Fibroblast of peridontal ligament (primary cell): Measurements from ENCODE around the gene ZNRF2.
"Not testable (repeated sequence)": the region's sequence is repeated elsewhere in the genome, so short reads cannot be mapped to it uniquely, and the experiment has no call there.

Experiments used
- DNase-seq: peaks from one replicate; pipeline ENCODE4 v3.0.0-alpha.2; 2010; ENCODE audit errors: extremely low read depth

Gene ZNRF2

GRCh38 chr7:30287625-30288024 lies 3.2 kb downstream of the ZNRF2 start:
- DNase-seq, result not testable (repeated sequence)

DNA sequence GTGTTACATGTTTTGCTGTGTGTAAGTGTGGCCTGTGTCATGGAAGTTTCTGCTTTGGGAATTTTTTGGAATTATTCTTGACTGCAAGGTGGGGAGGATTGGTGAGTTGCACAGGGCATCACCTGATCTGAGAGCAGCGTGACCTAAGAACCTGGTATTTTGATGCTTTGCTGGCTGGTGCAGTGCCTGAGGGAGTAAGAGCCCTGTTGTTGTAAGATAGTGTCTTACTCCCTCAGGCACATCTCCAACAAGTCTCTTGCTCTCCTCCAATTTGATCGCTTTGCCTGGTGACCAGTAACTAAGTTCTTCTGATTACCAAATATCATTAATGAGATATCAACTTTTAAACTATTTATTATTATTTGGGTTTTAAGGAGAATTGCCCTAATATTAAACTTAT lies 5.2 kb downstream of the ZNRF2 start:
- DNase-seq, result not testable (repeated sequence)

- not testable (repeated sequence) for DNase-seq
Measured at GRCh38 chr7:30290317-30290716, 5.9 kb downstream of the ZNRF2 start.

- DNase-seq, result not testable (repeated sequence)
Measured at GRCh38 chr7:30292416-30293038, 8.1 kb downstream of the ZNRF2 start.

- not testable (repeated sequence) for DNase-seq
Measured at GRCh38 chr7:30296304-30296703, 11.9 kb downstream of the ZNRF2 start.

GRCh38 chr7:30297499-30297898 lies 13.1 kb downstream of the ZNRF2 start:
- DNase-seq, result not testable (repeated sequence)

GRCh38 chr7:30298409-30298808 lies 14.0 kb downstream of the ZNRF2 start:
- not testable (repeated sequence) for DNase-seq

GRCh38 chr7:30301751-30302150 lies 17.4 kb downstream of the ZNRF2 start:
- no peak for DNase-seq

GRCh38 chr7:30302656-30303311 lies 18.4 kb downstream of the ZNRF2 start:
- no peak for DNase-seq

- no peak for DNase-seq
Measured at GRCh38 chr7:30303312-30304039, 19.1 kb downstream of the ZNRF2 start.

- DNase-seq, result no peak
Measured at GRCh38 chr7:30304177-30304884, 19.9 kb downstream of the ZNRF2 start.

DNA sequence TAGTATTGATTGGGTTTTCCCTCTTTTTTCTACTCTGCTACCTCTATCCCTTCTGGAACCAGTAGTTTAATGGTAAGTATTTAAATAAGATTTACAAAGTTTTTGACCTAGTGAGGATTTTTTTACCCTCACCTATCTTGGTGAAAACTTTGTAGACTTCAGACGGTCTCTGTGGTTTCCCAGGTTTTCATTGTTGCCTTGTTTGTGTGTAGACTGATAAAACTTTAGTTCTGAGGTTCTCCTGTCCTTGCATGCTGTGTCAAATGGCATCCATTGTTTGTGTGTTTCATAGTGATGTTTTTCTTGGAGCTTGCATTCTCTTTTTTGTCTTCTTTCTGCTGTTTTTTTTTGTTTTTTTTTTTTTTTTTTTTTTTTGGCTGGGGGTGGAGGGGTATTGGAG lies 22.6 kb downstream of the ZNRF2 start:
- DNase-seq, result no peak

GRCh38 chr7:30308389-30308788 lies 24.0 kb downstream of the ZNRF2 start:
- no peak for DNase-seq

DNA sequence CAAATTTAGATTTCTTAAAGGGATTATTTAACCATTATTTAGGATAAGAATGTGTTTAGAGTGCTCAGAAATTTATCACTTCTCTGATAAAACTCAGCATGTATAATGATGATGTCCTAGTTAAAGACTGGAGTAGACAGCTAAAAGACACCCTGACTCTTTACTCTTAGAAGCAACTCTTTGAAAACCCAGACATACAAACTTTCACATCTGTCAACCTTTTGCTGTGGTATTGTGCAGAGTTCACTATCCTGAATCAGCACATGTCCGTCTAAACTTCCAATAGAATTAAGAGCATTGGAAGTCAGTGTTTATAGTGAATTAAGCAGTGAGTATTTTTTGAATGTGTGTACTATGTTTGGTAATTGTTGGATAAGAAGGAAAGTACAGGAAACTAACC lies 24.9 kb downstream of the ZNRF2 start:
- no peak for DNase-seq

DNA sequence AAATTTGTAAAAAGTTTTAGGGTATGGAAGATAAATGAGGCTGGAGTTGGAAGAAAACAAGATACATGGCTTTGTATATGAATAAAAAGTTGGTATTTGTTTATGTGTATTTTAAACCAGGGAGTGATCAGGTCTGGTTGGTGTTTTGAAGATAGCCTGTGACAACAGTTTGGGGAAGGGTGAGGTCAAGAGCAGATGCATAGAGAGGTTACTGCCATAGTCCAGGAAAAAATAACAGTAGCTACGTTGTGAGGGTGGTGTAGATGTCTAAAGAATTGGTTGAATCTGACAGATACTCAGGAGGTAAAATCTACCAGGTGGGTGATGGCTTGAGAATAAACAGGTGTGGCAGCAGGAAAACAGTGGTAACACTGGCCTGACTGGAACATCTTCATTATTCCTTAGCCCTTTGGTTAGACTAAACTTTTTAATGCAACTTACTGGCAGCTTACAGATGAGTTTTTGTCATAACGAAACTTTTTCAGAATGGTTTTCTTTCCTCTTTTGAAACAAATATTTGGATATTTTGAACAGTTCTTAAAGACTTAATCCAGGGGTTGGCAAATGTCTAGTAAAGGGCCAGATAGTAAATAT lies 25.5 kb downstream of the ZNRF2 start:
- no peak for DNase-seq

GRCh38 chr7:30310674-30311362 lies 26.4 kb downstream of the ZNRF2 start:
- no peak for DNase-seq

- no peak for DNase-seq
Measured at GRCh38 chr7:30312178-30312577, 27.8 kb downstream of the ZNRF2 start.

DNA sequence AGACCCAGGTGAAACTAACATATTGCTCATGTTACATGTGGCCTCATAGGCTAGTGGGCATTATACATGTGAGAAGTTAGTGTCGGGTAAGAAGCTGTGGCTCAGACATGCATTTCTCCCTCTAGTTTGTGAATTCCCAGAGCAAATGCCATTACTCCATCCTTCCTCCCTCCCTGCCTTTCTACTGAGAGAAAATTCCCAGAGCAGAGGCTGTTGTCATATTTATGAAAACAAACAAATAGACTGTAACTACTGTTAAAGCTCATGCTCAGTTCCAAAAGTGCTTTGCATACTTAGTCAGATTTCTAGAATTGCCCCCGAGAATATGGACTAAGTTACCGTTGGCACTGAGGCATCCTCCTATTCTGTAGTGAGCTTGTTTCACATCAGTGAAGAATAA lies 29.0 kb downstream of the ZNRF2 start:
- DNase-seq, result no peak

- no peak for DNase-seq
Measured at GRCh38 chr7:30313793-30314192, 29.4 kb downstream of the ZNRF2 start.

DNA sequence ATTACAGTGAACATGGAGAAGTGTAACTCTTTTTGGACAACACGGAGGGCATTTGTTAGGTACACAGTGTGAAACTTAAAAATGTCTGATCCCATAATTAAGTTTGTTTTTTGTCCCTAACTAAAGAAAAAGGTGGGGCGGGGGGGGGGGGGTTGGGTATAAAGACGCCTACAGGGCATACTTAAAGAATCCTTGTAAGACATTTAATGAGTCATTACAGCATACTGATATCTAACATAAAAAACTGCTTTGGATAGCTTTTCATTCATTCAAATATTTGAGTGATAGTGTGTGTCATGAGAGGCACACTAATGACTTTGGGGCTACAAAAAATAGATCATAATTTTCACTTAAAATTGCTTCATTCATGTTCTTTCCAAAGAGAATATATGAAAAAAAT lies 31.2 kb downstream of the ZNRF2 start:
- DNase-seq, result no peak

DNA sequence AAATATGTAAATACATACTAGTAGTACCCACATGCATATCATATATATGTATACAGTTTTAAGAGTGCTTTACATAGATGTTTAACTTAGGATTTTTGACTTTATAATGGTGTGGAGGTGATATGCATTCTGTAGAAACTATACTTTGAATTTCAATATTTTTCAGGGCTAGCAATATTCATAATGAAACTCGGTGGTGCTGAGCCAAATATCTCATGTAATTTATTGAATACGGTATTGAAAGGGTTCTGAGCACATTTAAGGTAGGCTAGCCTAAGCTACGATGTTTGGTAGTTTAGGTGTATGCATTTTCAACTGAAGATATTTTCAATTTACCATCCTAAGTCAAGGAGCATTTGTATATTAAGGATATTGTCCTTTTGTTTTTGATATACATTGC lies 36.0 kb downstream of the ZNRF2 start:
- DNase-seq, result no peak
